ENCODE data around the gene DGKD. TPM values are rescaled to one million over a fixed set of nuclear protein-coding genes. Genes with fewer than 3 reads are reported as not detected.

DGKD gene, protein sequence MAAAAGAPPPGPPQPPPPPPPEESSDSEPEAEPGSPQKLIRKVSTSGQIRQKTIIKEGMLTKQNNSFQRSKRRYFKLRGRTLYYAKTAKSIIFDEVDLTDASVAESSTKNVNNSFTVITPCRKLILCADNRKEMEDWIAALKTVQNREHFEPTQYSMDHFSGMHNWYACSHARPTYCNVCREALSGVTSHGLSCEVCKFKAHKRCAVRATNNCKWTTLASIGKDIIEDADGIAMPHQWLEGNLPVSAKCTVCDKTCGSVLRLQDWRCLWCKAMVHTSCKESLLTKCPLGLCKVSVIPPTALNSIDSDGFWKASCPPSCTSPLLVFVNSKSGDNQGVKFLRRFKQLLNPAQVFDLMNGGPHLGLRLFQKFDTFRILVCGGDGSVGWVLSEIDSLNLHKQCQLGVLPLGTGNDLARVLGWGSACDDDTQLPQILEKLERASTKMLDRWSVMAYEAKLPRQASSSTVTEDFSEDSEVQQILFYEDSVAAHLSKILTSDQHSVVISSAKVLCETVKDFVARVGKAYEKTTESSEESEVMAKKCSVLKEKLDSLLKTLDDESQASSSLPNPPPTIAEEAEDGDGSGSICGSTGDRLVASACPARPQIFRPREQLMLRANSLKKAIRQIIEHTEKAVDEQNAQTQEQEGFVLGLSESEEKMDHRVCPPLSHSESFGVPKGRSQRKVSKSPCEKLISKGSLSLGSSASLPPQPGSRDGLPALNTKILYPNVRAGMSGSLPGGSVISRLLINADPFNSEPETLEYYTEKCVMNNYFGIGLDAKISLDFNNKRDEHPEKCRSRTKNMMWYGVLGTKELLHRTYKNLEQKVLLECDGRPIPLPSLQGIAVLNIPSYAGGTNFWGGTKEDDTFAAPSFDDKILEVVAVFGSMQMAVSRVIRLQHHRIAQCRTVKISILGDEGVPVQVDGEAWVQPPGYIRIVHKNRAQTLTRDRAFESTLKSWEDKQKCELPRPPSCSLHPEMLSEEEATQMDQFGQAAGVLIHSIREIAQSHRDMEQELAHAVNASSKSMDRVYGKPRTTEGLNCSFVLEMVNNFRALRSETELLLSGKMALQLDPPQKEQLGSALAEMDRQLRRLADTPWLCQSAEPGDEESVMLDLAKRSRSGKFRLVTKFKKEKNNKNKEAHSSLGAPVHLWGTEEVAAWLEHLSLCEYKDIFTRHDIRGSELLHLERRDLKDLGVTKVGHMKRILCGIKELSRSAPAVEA
- total RNA-seq, result 7.8 and 8.2 TPM in 2 replicates

DNA sequence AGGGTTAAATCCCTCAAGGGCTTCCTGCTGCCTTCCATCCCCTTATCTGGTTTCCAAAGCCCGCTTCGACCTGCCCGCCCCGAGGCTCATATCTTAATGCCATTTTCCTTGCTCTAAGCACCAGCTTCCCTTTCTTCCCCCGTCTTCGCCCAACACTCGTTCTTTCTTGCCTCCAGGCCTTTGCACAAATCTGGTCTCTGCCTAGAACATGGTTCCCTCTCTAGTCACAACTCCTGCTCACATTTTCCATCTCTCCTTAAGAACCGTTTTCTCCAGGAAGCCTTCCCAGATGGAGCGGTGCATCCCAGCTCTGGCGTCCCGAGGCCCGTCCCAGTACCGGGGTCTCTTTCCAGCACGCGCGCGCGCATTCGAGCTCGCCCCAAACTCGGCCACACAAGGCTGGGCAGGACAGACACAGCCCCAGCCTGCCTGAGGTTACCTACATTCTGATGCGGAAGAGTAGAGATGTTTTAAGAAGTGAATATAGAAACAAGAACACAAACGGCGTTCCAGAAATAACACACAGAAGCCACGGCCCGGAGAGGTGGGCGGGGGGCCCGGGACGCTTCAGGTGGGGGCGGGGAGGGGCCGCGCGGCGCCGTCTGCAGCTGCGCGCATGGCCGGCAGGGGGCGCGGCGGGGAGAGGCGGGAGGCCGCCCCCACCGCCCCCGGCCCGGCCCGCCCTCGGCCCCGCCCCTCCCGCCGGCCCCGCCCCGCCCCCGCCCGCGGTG is at the start of gene DGKD:
DGKD (plus strand) TSS at position 726 of the 731 bp plus-strand sequence. CDS start 25 bp downstream, outside the sequence.

GRCh38 chr2:233307565-233307964 is 46.7 kb upstream of the DGKD start, which contains the start of gene SAG:
SAG (plus strand) TSS chr2:233307816; CDS start chr2:233309190, 1,374 bp downstream.

Other genes with a start within 250 kb of the DGKD start
- 34.1 and 49.5 TPM in 2 replicates for gene ATG16L1, start 102.8 kb upstream of the DGKD start, total RNA-seq
- under 0.01 TPM in 1 of 2 replicates, not detected in the other for gene SAG, start 46.7 kb upstream of the DGKD start, total RNA-seq
- gene USP40, start 212.3 kb downstream of the DGKD start, total RNA-seq, result 15.3 and 29.8 TPM in 2 replicates